Bronchial epithelial cell (primary cell): ENCODE results near the gene ZNF581. TPM values are rescaled to one million over a fixed set of nuclear protein-coding genes. Genes with fewer than 3 reads are reported as not detected.

Experiments used
- DNase-seq: peaks from one replicate; pipeline ENCODE4 v3.0.0-alpha.2; 2010; ENCODE audit warnings: low read depth
- FAIRE-seq: peaks from 2 replicates; lab custom pipeline; 2011; peaks lifted over from hg19 to GRCh38; lab: Jason Lieb, UNC
- H3K27me3 ChIP-seq: 2 replicates; pipeline ENCODE4 v1.5.1; 2011; ENCODE audit warnings: low read length; ENCODE audit not compliant: control insufficient read depth, insufficient read depth
- H3K36me3 ChIP-seq: 2 replicates; pipeline ENCODE4 v1.5.1; 2011; ENCODE audit warnings: low read length; ENCODE audit not compliant: control insufficient read depth, insufficient read depth
- H3K4me3 ChIP-seq: 2 replicates; pipeline ENCODE4 v1.5.1; 2011; ENCODE audit warnings: mild to moderate bottlenecking, low read depth, low read length, control low read depth
- CTCF ChIP-seq: IDR thresholded peaks from 2 replicates; pipeline ENCODE4 v1.5.1; 2011; ENCODE audit warnings: mild to moderate bottlenecking, moderate library complexity, low read length, control low read depth, inconsistent platforms; ENCODE audit not compliant: insufficient read depth, severe bottlenecking
- total RNA-seq: library from RNA; depleted of rRNA; stranded (reverse); fragments of >200 nt; gene quantifications from 2 replicates; pipeline ENCODE4 v1.2.1, GENCODE V29; 2014

Gene ZNF581
- total RNA-seq, 1 donor from 2014 or later, result 19.2 TPM

DNA sequence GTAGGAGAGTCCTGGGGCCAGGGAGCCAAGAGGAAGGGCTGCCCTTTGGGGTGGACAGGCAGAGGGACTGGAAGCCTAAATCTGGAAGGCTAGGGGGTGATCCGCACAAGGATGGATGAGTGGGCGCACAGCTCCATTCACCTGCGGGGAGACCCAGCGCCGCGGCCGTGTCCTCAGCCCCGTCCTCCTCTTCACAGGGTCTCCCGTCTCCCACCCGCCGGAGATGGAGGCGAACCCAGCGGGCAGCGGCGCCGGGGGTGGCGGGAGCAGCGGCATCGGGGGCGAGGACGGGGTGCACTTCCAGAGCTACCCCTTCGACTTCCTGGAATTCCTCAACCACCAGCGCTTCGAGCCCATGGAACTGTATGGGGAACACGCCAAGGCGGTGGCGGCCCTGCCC lies 30.1 kb upstream of the ZNF581 start:
- DNase-seq, result no peak
- Histone ChIP-seq H3K4me3 (no peak overlapping the region), H3K27me3 (no peaks in the 10 kb centered on the region), H3K36me3 (peaks cover 15% of the 10 kb centered on the region)
- FAIRE-seq, result no peak
- TF ChIP-seq CTCF, result no peak

DNA sequence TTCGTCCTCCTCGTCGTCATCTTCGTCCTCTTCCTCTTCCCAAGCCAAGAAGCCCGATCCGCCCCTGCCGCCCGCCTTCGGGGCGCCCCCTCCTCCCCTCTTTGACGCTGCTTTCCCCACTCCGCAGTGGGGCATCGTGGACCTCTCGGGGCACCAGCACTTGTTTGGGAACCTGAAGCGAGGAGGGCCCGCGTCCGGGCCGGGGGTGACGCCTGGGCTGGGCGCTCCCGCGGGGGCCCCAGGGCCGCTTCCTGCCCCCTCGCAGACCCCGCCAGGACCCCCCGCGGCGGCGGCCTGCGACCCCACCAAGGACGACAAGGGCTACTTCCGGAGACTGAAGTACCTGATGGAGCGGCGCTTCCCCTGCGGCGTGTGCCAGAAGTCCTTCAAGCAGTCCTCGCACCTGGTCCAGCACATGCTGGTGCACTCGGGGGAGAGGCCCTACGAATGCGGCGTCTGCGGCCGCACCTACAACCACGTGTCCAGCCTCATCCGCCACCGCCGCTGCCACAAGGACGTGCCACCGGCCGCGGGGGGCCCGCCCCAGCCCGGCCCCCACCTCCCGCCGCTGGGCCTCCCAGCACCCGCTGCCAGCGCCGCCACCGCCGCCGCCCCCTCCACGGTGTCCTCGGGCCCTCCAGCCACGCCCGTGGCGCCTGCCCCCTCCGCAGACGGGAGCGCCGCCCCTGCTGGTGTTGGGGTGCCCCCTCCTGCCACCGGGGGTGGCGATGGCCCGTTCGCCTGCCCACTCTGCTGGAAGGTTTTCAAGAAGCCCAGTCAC lies 29.3 kb upstream of the ZNF581 start:
- FAIRE-seq, result no peak
- H3K36me3 ChIP-seq, result peaks cover 15% of the 10 kb centered on the region
- no peak for DNase-seq

DNA sequence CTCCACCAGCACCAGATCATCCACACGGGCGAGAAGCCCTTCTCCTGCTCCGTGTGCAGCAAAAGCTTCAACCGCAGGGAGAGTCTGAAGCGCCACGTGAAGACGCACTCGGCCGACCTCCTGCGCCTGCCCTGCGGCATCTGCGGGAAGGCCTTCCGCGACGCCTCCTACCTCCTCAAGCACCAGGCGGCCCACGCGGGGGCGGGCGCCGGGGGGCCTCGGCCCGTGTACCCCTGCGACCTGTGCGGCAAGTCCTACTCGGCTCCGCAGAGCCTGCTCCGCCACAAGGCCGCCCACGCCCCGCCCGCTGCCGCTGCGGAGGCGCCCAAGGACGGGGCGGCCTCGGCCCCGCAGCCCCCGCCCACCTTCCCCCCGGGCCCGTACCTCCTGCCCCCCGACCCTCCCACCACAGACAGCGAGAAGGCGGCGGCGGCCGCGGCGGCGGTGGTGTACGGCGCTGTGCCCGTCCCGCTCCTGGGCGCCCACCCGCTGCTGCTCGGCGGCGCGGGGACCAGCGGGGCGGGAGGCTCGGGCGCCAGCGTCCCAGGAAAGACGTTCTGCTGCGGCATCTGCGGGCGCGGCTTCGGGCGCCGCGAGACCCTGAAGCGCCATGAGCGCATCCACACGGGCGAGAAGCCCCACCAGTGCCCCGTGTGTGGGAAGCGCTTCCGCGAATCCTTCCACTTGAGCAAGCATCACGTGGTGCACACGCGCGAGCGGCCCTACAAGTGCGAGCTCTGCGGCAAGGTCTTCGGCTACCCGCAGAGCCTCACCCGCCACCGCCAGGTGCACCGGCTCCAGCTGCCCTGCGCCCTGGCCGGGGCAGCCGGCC lies 28.5 kb upstream of the ZNF581 start:
- DNase-seq (no peak), FAIRE-seq (no peak)
- H3K27me3 ChIP-seq, result no peaks in the 10 kb centered on the region
- TF ChIP-seq CTCF, result no peak
- H3K4me3 ChIP-seq, result no peak overlapping the region
- peaks cover 12% of the 10 kb centered on the region for H3K36me3 ChIP-seq

More for the DNA sequence above, 29.3 kb upstream of the ZNF581 start:
- no peak for TF ChIP-seq CTCF
- Histone ChIP-seq H3K4me3 (no peak overlapping the region), H3K27me3 (no peaks in the 10 kb centered on the region)

- FAIRE-seq, result no peak
- DNase-seq, result no peak
- H3K27me3 ChIP-seq, result no peaks in the 10 kb centered on the region
- H3K36me3 ChIP-seq, result peaks cover 12% of the 10 kb centered on the region
- no peak for TF ChIP-seq CTCF
- no peak overlapping the region for H3K4me3 ChIP-seq
Measured at GRCh38 chr19:55615543-55616394, 27.7 kb upstream of the ZNF581 start.

DNA sequence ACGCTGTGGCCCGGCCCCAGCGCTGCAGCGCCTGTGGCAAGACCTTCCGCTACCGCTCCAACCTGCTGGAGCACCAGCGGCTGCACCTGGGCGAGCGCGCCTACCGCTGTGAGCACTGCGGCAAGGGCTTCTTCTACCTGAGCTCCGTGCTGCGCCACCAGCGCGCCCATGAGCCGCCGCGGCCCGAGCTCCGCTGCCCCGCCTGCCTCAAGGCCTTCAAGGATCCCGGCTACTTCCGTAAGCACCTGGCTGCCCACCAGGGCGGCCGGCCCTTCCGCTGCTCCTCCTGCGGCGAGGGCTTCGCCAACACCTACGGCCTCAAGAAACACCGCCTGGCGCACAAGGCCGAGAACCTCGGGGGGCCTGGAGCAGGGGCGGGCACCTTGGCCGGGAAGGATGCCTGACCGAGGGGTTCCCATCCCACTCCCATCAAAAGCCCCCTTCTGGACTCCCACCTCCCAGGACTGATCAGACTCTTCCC lies 27.0 kb upstream of the ZNF581 start:
- Histone ChIP-seq H3K4me3 (no peak overlapping the region), H3K36me3 (peaks cover 11% of the 10 kb centered on the region), H3K27me3 (no peaks in the 10 kb centered on the region)
- FAIRE-seq (no peak), DNase-seq (no peak)
- TF ChIP-seq CTCF, result no peak
